A549 (cell line): ENCODE measurements around the gene EXOC1. TPM values are rescaled to one million over a fixed set of nuclear protein-coding genes. Genes with fewer than 3 reads are reported as not detected.

ENCODE experiments used
- ATAC-seq, 2 experiments: fragments of 200-7000 bp in 1 of 2; fragments of >200 bp in 1 of 2; cut with Nextera tagmentation in 1 of 2; cut with Tn5 transposase in 1 of 2; 3 replicates each; pipeline versions ENCODE4 v1.8.0 to v1.9.1; 2018 to 2020; ENCODE audit warnings: mild to moderate bottlenecking in 1 of 2, moderate library complexity in 1 of 2
- CTCF ChIA-PET: fragments of 300-600 bp; sonication (Branson Sonifier 250); formaldehyde crosslinking; extraction: SDS; loops from one replicate; lab custom pipeline; 2021; ENCODE audit warnings: antibody characterized with exemption, inconsistent platforms; lab: Yijun Ruan, JAX
- POLR2A ChIA-PET: fragments of 350-600 bp; formaldehyde crosslinking; extraction: SDS; loops from one replicate; lab custom pipeline; 2021; ENCODE audit warnings: antibody characterized with exemption, inconsistent platforms; lab: Yijun Ruan, JAX
- DNase-seq, 2 experiments: peaks; one replicate each; pipeline versions ENCODE4 v3.0.0 to v3.0.0-alpha.2; 2011 to 2016; ENCODE audit warnings: low read depth in 1 of 2, low spot score in 1 of 2
- FAIRE-seq: peaks from 2 replicates; lab custom pipeline; 2011; peaks lifted over from hg19 to GRCh38; lab: Jason Lieb, UNC
- H3K27ac ChIP-seq, 2 experiments: fragments of >200 bp; sonication (Bioruptor Twin); formaldehyde crosslinking; 3 replicates each; pipeline ENCODE4 v1.5.1; 2016 to 2017
- H3K4me1 ChIP-seq: fragments of >200 bp; sonication (Bioruptor Twin); formaldehyde crosslinking; 3 replicates; pipeline ENCODE4 v1.6.1; 2016
- H3K4me2 ChIP-seq: fragments of >200 bp; sonication (Bioruptor Twin); formaldehyde crosslinking; 3 replicates; pipeline ENCODE4 v1.6.1; 2016
- H3K4me3 ChIP-seq: fragments of >200 bp; sonication (Bioruptor Twin); formaldehyde crosslinking; 3 replicates; pipeline ENCODE4 v1.5.1; 2016
- H3K9me3 ChIP-seq: fragments of >200 bp; sonication (Bioruptor Twin); formaldehyde crosslinking; 3 replicates; pipeline ENCODE4 v1.6.1; 2016
- ATOH8 ChIP-seq: fragments of 250-450 bp; sonication (Bioruptor Pico); IDR thresholded peaks from 2 replicates; pipeline ENCODE4 v1.5.0; 2020; ENCODE audit warnings: low read depth, mild to moderate bottlenecking, moderate library complexity
- BCL3 ChIP-seq: fragments of >200 bp; sonication (Bioruptor Twin); formaldehyde crosslinking; IDR thresholded peaks from 3 replicates; pipeline ENCODE4 v1.6.1; 2016
- BHLHE40 ChIP-seq: IDR thresholded peaks from 2 replicates; pipeline ENCODE4 v1.6.1; 2012; ENCODE audit warnings: low read depth, low read length, inconsistent platforms
- CBX8 ChIP-seq: fragments of 200-600 bp; sonication (generic); IDR thresholded peaks from 2 replicates; pipeline ENCODE4 v1.6.1; 2016
- CEBPB ChIP-seq, 2 experiments: fragments of >200 bp in 1 of 2; sonication (Bioruptor Twin) in 1 of 2; formaldehyde crosslinking in 1 of 2; IDR thresholded peaks; 2 replicates each; pipeline ENCODE4 v1.6.1; 2012 to 2016
- CHD4 ChIP-seq: fragments of 200-600 bp; sonication (generic); IDR thresholded peaks from 2 replicates; pipeline ENCODE4 v1.6.1; 2016; ENCODE audit warnings: antibody characterized with exemption, mild to moderate bottlenecking, borderline replicate concordance
- E2F6 ChIP-seq: IDR thresholded peaks from 2 replicates; pipeline ENCODE4 v1.6.1; 2012; ENCODE audit warnings: low read depth, borderline replicate concordance
- FOSB ChIP-seq: fragments of 250-450 bp; sonication (Bioruptor Pico); IDR thresholded peaks from 2 replicates; pipeline ENCODE4 v1.5.0; 2020; ENCODE audit warnings: mild to moderate bottlenecking, moderate library complexity
- FOSL2 ChIP-seq, 2 experiments: fragments of 450-650 bp in 1 of 2; fragments of >200 bp in 1 of 2; sonication (Bioruptor Twin) in 1 of 2; formaldehyde crosslinking; IDR thresholded peaks; 2 replicates each; pipeline versions ENCODE4 v1.5.0 to v1.6.1; 2016 to 2020; ENCODE audit warnings: mild to moderate bottlenecking in 1 of 2, moderate library complexity in 1 of 2
- FOXS1 ChIP-seq: fragments of 250-450 bp; sonication (Bioruptor Pico); IDR thresholded peaks from 2 replicates; pipeline ENCODE4 v1.5.0; 2020; ENCODE audit warnings: mild to moderate bottlenecking, moderate library complexity
- GATA3 ChIP-seq: IDR thresholded peaks from 2 replicates; pipeline ENCODE4 v1.6.1; 2012; ENCODE audit warnings: borderline replicate concordance
- HES2 ChIP-seq: fragments of >200 bp; sonication (Bioruptor Twin); formaldehyde crosslinking; IDR thresholded peaks from 2 replicates; pipeline ENCODE4 v1.6.1; 2016
- HEYL ChIP-seq: fragments of 250-450 bp; sonication (Bioruptor Pico); IDR thresholded peaks from 2 replicates; pipeline ENCODE4 v1.8.0; 2021; ENCODE audit warnings: mild to moderate bottlenecking, moderate library complexity
- HMGXB4 ChIP-seq: fragments of 250-450 bp; sonication (Bioruptor Pico); IDR thresholded peaks from 2 replicates; pipeline ENCODE4 v1.5.0; 2021; ENCODE audit warnings: mild to moderate bottlenecking, moderate library complexity, borderline replicate concordance
- HOXB5 ChIP-seq: fragments of 250-450 bp; sonication (Bioruptor Pico); IDR thresholded peaks from 2 replicates; pipeline ENCODE4 v1.5.0; 2020; ENCODE audit warnings: mild to moderate bottlenecking, moderate library complexity
- JUNB ChIP-seq: fragments of >200 bp; sonication (Bioruptor Twin); formaldehyde crosslinking; IDR thresholded peaks from 2 replicates; pipeline ENCODE4 v1.6.1; 2016
- MAX ChIP-seq: IDR thresholded peaks from 2 replicates; pipeline ENCODE4 v1.6.1; 2012
- PBX3 ChIP-seq: IDR thresholded peaks from 2 replicates; pipeline ENCODE4 v1.6.1; 2012
- RAD21 ChIP-seq, 2 experiments: fragments of >200 bp in 1 of 2; sonication (Bioruptor Twin) in 1 of 2; formaldehyde crosslinking in 1 of 2; IDR thresholded peaks in 1 of 2; conservative IDR thresholded peaks in 1 of 2; 2 replicates in 1 of 2; 3 replicates in 1 of 2; pipeline ENCODE4 v1.6.1; 2012 to 2018; ENCODE audit warnings: inconsistent platforms in 1 of 2
- RCOR1 ChIP-seq: fragments of 150-350 bp; IDR thresholded peaks from 2 replicates; pipeline ENCODE4 v1.6.1; 2014; ENCODE audit warnings: antibody characterized with exemption, low read length, low read depth
- RNF2 ChIP-seq: fragments of 200-600 bp; sonication (generic); IDR thresholded peaks from 2 replicates; pipeline ENCODE4 v1.6.1; 2016; ENCODE audit warnings: low read depth, mild to moderate bottlenecking, antibody characterized with exemption, moderate library complexity, borderline replicate concordance
- TFCP2L1 ChIP-seq: fragments of 250-450 bp; sonication (Bioruptor Pico); IDR thresholded peaks from 2 replicates; pipeline ENCODE4 v1.5.0; 2021; ENCODE audit warnings: mild to moderate bottlenecking
- USF2 ChIP-seq: fragments of 450-650 bp; IDR thresholded peaks from 2 replicates; pipeline ENCODE4 v1.6.1; 2014; ENCODE audit warnings: antibody characterized with exemption
- ZFP36 ChIP-seq: fragments of 450-650 bp; IDR thresholded peaks from 2 replicates; pipeline ENCODE4 v1.6.1; 2014; ENCODE audit warnings: borderline replicate concordance; ENCODE audit not compliant: partially characterized antibody
- WGBS: methylation state at CpG from one replicate; pipeline ENCODE4 v1.1.6; 2017; ENCODE audit errors: missing lambda C conversion rate; 5-methylcytosine and 5-hydroxymethylcytosine counted together
- polyA plus RNA-seq, 4 experiments: library from polyadenylated mRNA; depleted of rRNA in 3 of 4; stranded (reverse); fragments of >200 nt; fragmentation: RNase III in 1 of 4; extraction: RNeasy Plus Mini Kit Qiagen cat#74134 plus additional on column Dnase treatment in 1 of 4; gene quantifications; 2 replicates in 3 of 4; 3 replicates in 1 of 4; pipeline ENCODE4 v1.2.3, GENCODE V29; 2011 to 2017

EXOC1 gene
- polyA plus RNA-seq, 2 of the 4 experiments (the other 2 are of a cell fraction), result 12.8 to 22.4 TPM

- Histone ChIP-seq H3K4me3 (no peak overlapping the region), H3K4me1 (no peaks in the 10 kb centered on the region), H3K27ac (no peak overlapping the region), H3K9me3 (no peaks in the 10 kb centered on the region), H3K4me2 (no peak overlapping the region)
- no peak for DNase-seq
- ATAC-seq, result no peak
- no peak for TF ChIP-seq HOXB5 (CRISPR knock-in tag)
- TF ChIP-seq HES2, result no peak
- no peak for TF ChIP-seq CBX8
- TF ChIP-seq RAD21 (conservative IDR thresholded peaks at IDR 0.05 in 1 of 2, IDR thresholded peaks at IDR 0.05 in 1 of 2), result no peak
- no peak for TF ChIP-seq CHD4
- TF ChIP-seq FOSL2 (IDR thresholded peaks at IDR 0.05), result no peak
- TF ChIP-seq FOSL2 (CRISPR knock-in tag; IDR thresholded peaks at IDR 0.05), result no peak
- TF ChIP-seq USF2, result no peak
- TF ChIP-seq HMGXB4 (CRISPR knock-in tag), result no peak
- TF ChIP-seq RCOR1, result no peak
- no peak for TF ChIP-seq BCL3
- TF ChIP-seq BHLHE40, result no peak
- no peak for TF ChIP-seq CEBPB (IDR thresholded peaks at IDR 0.05)
- TF ChIP-seq ZFP36, result no peak
- ChIA-PET POLR2A (no interaction called here), CTCF (no interaction called here)
- 9% methylated on average over 4 of the region's 4 CpGs for WGBS
- no peak for FAIRE-seq
Measured at GRCh38 chr4:55830716-55831115, 22.7 kb upstream of the EXOC1 start.

- H3K9me3 ChIP-seq, result no peaks in the 10 kb centered on the region; the same call in 2 of the 3 replicates
- H3K4me3 ChIP-seq, result no peak overlapping the region
- H3K27ac ChIP-seq, result no peak overlapping the region
- DNase-seq, result no peak
- no peak for ATAC-seq
- ChIA-PET CTCF (no interaction called here), POLR2A (no interaction called here)
- H3K4me1 ChIP-seq, result no peaks in the 10 kb centered on the region
- 70% methylated on average over 3 of the region's 3 CpGs for WGBS
- no peak for FAIRE-seq
- H3K4me2 ChIP-seq, result no peak overlapping the region
- TF ChIP-seq FOSB, result no peak
- TF ChIP-seq PBX3, result no peak
- TF ChIP-seq CBX8, result no peak
- no peak for TF ChIP-seq HMGXB4 (CRISPR knock-in tag)
- no peak for TF ChIP-seq FOXS1
- TF ChIP-seq USF2, result no peak
- no peak for TF ChIP-seq ATOH8 (CRISPR knock-in tag)
- TF ChIP-seq TFCP2L1 (CRISPR knock-in tag), result no peak
- TF ChIP-seq ZFP36, result no peak
- TF ChIP-seq BHLHE40, result no peak
- TF ChIP-seq RNF2, result no peak
- no peak for TF ChIP-seq RAD21 (conservative IDR thresholded peaks at IDR 0.05 in 1 of 2, IDR thresholded peaks at IDR 0.05 in 1 of 2)
- no peak for TF ChIP-seq MAX
- TF ChIP-seq JUNB, result no peak
- no peak for TF ChIP-seq GATA3
- TF ChIP-seq HES2, result no peak
- TF ChIP-seq E2F6, result no peak
- TF ChIP-seq HEYL (CRISPR knock-in tag), result no peak
Measured at GRCh38 chr4:55834086-55834795, 19.2 kb upstream of the EXOC1 start.
